ENCODE data around the gene TBC1D4.

GRCh38 chr13:75296641-75297040, 185.3 kb downstream of the TBC1D4 start:
- TF ChIP-seq CTCF (IDR thresholded peaks at IDR 0.05) (no peak), POLR2A (IDR thresholded peaks at IDR 0.05) (no peak)

Data from right lobe of liver (tissue), 4 donors.